KMS-11 (cell line): ENCODE measurements around the gene SPARCL1.

Experiments
- H2AFZ ChIP-seq: fragments of 200-600 bp; sonication (generic); 2 replicates; pipeline ENCODE4 v1.6.1; 2016; ENCODE audit warnings: antibody characterized with exemption, mixed run types, low read depth
- H3K27ac ChIP-seq: fragments of 200-600 bp; sonication (generic); 2 replicates; pipeline ENCODE4 v1.6.1; 2016; ENCODE audit warnings: mild to moderate bottlenecking, mixed run types
- H3K27me3 ChIP-seq: fragments of 200-600 bp; sonication (generic); 2 replicates; pipeline ENCODE4 v1.6.1; 2017; ENCODE audit warnings: mild to moderate bottlenecking, low read depth, mixed run types, moderate library complexity; ENCODE audit not compliant: insufficient read depth
- H3K36me3 ChIP-seq: fragments of 200-600 bp; sonication (generic); 2 replicates; pipeline ENCODE4 v1.6.1; 2017; ENCODE audit warnings: mild to moderate bottlenecking, mixed run types; ENCODE audit not compliant: insufficient read depth
- H3K4me1 ChIP-seq: fragments of 200-600 bp; sonication (generic); 2 replicates; pipeline ENCODE4 v1.6.1; 2016; ENCODE audit warnings: mild to moderate bottlenecking, low read depth, mixed run types; ENCODE audit not compliant: poor library complexity, severe bottlenecking
- H3K4me2 ChIP-seq: fragments of 200-600 bp; sonication (generic); 2 replicates; pipeline ENCODE4 v1.7.0; 2016; ENCODE audit warnings: mild to moderate bottlenecking, mixed run types
- H3K4me3 ChIP-seq: fragments of 200-600 bp; sonication (generic); IDR thresholded peaks from 2 replicates; pipeline ENCODE4 v1.6.1; 2017; ENCODE audit warnings: low read depth, low read length, mixed read lengths; ENCODE audit not compliant: insufficient read depth
- H3K79me2 ChIP-seq: fragments of 200-600 bp; sonication (generic); 2 replicates; pipeline ENCODE4 v1.6.1; 2016; ENCODE audit warnings: low read depth, mixed run types; ENCODE audit not compliant: insufficient read depth
- H3K9ac ChIP-seq: fragments of 200-600 bp; sonication (generic); 2 replicates; pipeline ENCODE4 v1.6.1; 2016; ENCODE audit warnings: mild to moderate bottlenecking, mixed run types
- H4K20me1 ChIP-seq: fragments of 200-600 bp; sonication (generic); 2 replicates; pipeline ENCODE4 v1.6.1; 2016; ENCODE audit warnings: mild to moderate bottlenecking, mixed run types; ENCODE audit not compliant: insufficient read depth
- TF ChIP-seq, protein P1 (sequence below): fragments of 200-600 bp; sonication (generic); conservative IDR thresholded peaks from 2 replicates; pipeline ENCODE4 v1.6.1; 2017; ENCODE audit warnings: low read depth, mild to moderate bottlenecking, antibody characterized with exemption, low read length, moderate library complexity, mixed read lengths

The SPARCL1 gene

GRCh38 chr4:87465739-87466366 is 63.3 kb downstream of the SPARCL1 start:
- Histone ChIP-seq H3K4me1 (no peaks in the 10 kb centered on the region), H3K27ac (no peak overlapping the region), H3K9ac (no peak overlapping the region), H3K4me3 (no peak overlapping the region), H4K20me1 (no peaks in the 10 kb centered on the region), H3K27me3 (no peaks in the 10 kb centered on the region), H3K79me2 (no peaks in the 10 kb centered on the region), H3K4me2 (no peak overlapping the region), H2AFZ (no peak overlapping the region), H3K36me3 (no peaks in the 10 kb centered on the region)
- TF ChIP-seq, protein P1, sequence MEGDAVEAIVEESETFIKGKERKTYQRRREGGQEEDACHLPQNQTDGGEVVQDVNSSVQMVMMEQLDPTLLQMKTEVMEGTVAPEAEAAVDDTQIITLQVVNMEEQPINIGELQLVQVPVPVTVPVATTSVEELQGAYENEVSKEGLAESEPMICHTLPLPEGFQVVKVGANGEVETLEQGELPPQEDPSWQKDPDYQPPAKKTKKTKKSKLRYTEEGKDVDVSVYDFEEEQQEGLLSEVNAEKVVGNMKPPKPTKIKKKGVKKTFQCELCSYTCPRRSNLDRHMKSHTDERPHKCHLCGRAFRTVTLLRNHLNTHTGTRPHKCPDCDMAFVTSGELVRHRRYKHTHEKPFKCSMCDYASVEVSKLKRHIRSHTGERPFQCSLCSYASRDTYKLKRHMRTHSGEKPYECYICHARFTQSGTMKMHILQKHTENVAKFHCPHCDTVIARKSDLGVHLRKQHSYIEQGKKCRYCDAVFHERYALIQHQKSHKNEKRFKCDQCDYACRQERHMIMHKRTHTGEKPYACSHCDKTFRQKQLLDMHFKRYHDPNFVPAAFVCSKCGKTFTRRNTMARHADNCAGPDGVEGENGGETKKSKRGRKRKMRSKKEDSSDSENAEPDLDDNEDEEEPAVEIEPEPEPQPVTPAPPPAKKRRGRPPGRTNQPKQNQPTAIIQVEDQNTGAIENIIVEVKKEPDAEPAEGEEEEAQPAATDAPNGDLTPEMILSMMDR = peak; percentile 85

- no peaks in the 10 kb centered on the region for H3K4me1 ChIP-seq
- no peaks in the 10 kb centered on the region for H3K36me3 ChIP-seq
- no peak overlapping the region for H3K4me3 ChIP-seq
- H3K4me2 ChIP-seq = no peak overlapping the region
- no peak overlapping the region for H3K9ac ChIP-seq
- no peak overlapping the region for H2AFZ ChIP-seq
- H3K27ac ChIP-seq = no peak overlapping the region
- TF ChIP-seq, protein P1 = no peak
- H3K27me3 ChIP-seq = no peaks in the 10 kb centered on the region
- no peaks in the 10 kb centered on the region for H3K79me2 ChIP-seq
- H4K20me1 ChIP-seq = no peaks in the 10 kb centered on the region
Observed at GRCh38 chr4:87462102-87462501, 67.1 kb downstream of the SPARCL1 start.

DNA sequence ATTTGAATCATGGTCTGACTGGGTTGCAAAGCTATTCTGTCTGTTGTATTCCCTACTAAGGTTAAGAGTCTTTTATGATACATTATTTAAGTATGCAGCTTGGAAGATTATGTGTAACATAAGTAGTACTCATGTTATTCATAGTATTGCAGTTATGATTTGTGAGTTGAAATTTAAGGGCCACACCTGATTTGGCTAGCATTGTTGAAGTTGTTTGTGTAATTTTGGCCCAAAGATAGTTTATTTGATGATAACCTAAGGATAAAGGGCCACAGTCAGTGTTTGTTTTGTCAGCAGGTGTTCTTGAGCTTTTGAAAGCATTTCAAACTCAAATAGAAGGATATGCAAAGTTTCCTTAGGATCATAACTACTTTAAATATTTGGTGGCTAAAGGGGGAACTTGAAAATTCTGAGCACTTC is 67.9 kb downstream of the SPARCL1 start:
- Histone ChIP-seq H3K9ac (no peak overlapping the region), H3K4me3 (no peak overlapping the region), H3K27me3 (no peaks in the 10 kb centered on the region), H3K36me3 (no peaks in the 10 kb centered on the region), H3K4me1 (no peaks in the 10 kb centered on the region), H2AFZ (no peak overlapping the region), H3K27ac (no peak overlapping the region), H3K79me2 (no peaks in the 10 kb centered on the region), H4K20me1 (no peaks in the 10 kb centered on the region), H3K4me2 (no peak overlapping the region)
- TF ChIP-seq, protein P1 = no peak

DNA sequence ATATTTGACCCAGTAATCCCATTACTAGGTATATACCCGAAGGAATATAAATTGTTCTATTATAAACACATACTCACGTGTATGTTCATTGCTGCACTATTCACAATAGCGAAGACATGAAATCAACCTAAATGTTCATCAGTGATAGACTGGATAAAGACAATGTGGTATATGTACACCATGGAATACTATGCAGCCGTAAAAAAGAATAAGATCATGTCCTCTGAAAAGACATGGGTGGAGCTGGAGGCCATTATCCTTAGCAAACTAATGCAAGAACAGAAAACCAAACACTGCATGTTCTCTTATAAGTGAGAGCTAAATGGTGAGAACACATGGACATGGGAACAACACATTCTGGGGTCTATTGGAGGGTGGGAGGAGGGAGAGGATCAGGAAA is 70.3 kb downstream of the SPARCL1 start:
- H2AFZ ChIP-seq = no peak overlapping the region
- TF ChIP-seq, protein P1 = no peak
- H3K27ac ChIP-seq = no peak overlapping the region
- no peaks in the 10 kb centered on the region for H3K36me3 ChIP-seq
- H3K4me2 ChIP-seq = no peak overlapping the region
- H3K79me2 ChIP-seq = no peaks in the 10 kb centered on the region
- H3K4me1 ChIP-seq = no peaks in the 10 kb centered on the region
- no peak overlapping the region for H3K9ac ChIP-seq
- no peaks in the 10 kb centered on the region for H4K20me1 ChIP-seq
- H3K27me3 ChIP-seq = no peaks in the 10 kb centered on the region
- no peak overlapping the region for H3K4me3 ChIP-seq
